BE2C (cell line): Measurements from ENCODE around the gene NFS1.
A peak's percentile ranks its signal among the peaks of the same experiment; 100 is the strongest.

Experiments
- DNase-seq: peaks from one replicate; pipeline ENCODE4 v3.0.0-alpha.2; 2020
- H3K27me3 ChIP-seq: fragments of 250-450 bp; sonication (Bioruptor Pico); 2 replicates; pipeline ENCODE4 v1.5.1; 2020; ENCODE audit warnings: mild to moderate bottlenecking
- H3K36me3 ChIP-seq: fragments of 250-450 bp; sonication (Bioruptor Pico); 2 replicates; pipeline ENCODE4 v1.5.1; 2020; ENCODE audit warnings: mild to moderate bottlenecking
- H3K4me1 ChIP-seq: fragments of 250-450 bp; sonication (Bioruptor Pico); 2 replicates; pipeline ENCODE4 v1.5.1; 2020
- H3K4me3 ChIP-seq: 2 replicates; pipeline ENCODE4 v1.5.1; 2011; ENCODE audit warnings: low read depth, low read length
- H3K9me3 ChIP-seq: fragments of 250-450 bp; sonication (Bioruptor Pico); 2 replicates; pipeline ENCODE4 v1.5.1; 2020
- TF ChIP-seq, protein P1 (sequence below): IDR thresholded peaks from 2 replicates; pipeline ENCODE4 v1.5.1; 2012; ENCODE audit warnings: mild to moderate bottlenecking, low read depth, low read length

The NFS1 gene

DNA sequence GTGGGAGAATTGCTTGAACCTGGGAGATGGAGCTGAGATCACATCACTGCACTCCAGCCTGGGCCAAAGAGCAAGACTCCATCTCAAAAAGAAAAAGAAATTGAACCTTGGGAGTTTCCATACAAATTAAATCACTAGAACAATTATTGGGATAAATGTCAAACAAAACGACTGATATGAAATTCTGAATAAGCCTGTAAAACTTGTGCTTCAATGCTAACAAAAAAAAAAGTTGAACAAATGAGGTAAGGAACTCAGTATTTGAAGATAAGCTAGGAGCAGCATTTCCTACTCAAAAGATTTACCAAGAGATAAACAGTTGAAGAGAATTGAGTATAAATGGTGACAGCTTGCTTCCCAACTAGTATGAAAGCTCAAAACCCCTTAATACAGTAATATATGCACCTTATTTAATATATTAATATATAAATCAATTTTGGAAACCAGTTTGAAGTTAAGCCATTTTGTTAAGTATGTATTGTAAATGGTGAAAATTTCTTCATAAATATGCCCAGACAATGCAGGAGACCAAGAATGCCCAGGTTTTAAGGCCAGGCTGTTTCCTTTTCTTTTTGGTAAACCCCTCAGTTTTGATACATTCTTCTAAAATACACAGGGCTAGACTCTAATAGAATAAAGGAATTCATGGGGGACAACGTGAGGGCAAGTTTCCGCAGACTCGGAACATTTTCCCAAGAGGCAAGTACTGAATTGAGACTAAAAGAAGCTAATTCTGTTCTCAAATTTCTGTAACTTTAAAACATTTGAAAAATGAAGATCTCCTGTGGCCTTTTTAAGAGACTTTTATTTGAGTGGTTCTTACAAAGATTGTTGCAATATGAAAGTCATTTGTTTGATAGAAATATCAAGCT, 3.9 kb upstream of the NFS1 start:
- TF ChIP-seq, protein P1, sequence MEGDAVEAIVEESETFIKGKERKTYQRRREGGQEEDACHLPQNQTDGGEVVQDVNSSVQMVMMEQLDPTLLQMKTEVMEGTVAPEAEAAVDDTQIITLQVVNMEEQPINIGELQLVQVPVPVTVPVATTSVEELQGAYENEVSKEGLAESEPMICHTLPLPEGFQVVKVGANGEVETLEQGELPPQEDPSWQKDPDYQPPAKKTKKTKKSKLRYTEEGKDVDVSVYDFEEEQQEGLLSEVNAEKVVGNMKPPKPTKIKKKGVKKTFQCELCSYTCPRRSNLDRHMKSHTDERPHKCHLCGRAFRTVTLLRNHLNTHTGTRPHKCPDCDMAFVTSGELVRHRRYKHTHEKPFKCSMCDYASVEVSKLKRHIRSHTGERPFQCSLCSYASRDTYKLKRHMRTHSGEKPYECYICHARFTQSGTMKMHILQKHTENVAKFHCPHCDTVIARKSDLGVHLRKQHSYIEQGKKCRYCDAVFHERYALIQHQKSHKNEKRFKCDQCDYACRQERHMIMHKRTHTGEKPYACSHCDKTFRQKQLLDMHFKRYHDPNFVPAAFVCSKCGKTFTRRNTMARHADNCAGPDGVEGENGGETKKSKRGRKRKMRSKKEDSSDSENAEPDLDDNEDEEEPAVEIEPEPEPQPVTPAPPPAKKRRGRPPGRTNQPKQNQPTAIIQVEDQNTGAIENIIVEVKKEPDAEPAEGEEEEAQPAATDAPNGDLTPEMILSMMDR: no peak
- Histone ChIP-seq H3K4me1 (no peaks in the 10 kb centered on the region), H3K27me3 (no peaks in the 10 kb centered on the region), H3K36me3 (peaks cover 69% of the 10 kb centered on the region), H3K4me3 (no peak overlapping the region), H3K9me3 (no peaks in the 10 kb centered on the region)
- DNase-seq: no peak

DNA sequence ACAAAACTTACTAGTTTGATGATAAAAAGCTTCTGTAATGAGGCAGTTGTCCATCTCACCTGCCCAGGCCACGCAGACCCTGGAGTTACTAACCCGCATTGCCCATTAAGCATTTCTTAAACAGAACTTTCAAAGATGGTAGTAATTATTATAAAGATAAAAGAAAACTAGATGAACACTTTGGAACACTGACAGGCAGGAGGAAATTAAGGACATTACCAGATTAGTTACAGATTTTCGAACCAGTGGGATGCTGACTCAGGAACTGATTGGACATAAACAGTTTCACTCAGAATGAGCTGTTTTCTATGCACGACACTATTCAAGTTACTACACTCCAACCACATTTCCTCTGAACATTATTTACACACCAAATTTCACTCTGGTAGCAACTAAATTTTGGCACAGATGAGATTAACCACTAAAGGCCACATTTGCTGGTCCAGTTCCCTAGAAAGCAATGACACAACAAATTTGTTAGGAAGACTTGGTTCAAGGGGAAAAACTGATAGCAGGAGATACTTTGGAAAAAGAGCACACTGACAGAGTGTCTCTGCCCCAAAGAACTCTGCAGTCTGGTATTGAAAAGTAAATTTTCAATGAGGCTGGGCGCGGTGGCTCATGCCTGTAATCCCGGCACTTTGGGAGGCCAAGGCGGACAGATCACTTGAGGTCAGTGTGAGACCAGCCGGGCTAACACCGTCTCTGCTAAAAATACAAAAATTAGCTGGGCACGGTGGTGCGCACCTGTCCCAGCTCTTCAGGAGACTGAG, 3.1 kb upstream of the NFS1 start:
- no peaks in the 10 kb centered on the region for H3K4me1 ChIP-seq
- DNase-seq: no peak
- H3K4me3 ChIP-seq: no peak overlapping the region
- H3K36me3 ChIP-seq: peaks cover 62% of the 10 kb centered on the region
- H3K9me3 ChIP-seq: no peaks in the 10 kb centered on the region
- TF ChIP-seq, protein P1: no peak
- H3K27me3 ChIP-seq: no peaks in the 10 kb centered on the region

DNA sequence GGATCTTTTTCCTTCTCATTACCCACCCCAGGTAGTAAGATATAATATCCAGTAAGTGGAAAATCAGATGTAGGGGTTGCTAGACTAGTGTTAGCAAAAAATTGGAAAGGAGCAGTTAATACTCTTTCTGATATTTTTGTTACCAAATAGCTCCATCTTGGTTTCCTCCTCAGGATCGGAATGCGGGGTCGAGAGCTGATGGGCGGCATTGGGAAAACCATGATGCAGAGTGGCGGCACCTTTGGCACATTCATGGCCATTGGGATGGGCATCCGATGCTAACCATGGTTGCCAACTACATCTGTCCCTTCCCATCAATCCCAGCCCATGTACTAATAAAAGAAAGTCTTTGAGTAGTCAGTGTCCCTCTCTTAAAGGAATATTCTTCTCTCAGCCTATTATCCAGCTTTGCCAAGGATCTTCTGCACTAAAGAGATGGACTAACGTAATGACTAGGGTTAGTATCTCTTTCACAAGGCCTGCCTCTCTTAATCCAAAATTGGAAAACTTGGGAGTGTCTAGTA, 1.5 kb upstream of the NFS1 start:
- H3K9me3 ChIP-seq: no peaks in the 10 kb centered on the region
- no peaks in the 10 kb centered on the region for H3K27me3 ChIP-seq
- no peak overlapping the region; the same call in 1 of the 2 replicates for H3K4me3 ChIP-seq
- TF ChIP-seq, protein P1: no peak
- DNase-seq: no peak
- no peaks in the 10 kb centered on the region for H3K4me1 ChIP-seq
- H3K36me3 ChIP-seq: peaks cover 48% of the 10 kb centered on the region

DNA sequence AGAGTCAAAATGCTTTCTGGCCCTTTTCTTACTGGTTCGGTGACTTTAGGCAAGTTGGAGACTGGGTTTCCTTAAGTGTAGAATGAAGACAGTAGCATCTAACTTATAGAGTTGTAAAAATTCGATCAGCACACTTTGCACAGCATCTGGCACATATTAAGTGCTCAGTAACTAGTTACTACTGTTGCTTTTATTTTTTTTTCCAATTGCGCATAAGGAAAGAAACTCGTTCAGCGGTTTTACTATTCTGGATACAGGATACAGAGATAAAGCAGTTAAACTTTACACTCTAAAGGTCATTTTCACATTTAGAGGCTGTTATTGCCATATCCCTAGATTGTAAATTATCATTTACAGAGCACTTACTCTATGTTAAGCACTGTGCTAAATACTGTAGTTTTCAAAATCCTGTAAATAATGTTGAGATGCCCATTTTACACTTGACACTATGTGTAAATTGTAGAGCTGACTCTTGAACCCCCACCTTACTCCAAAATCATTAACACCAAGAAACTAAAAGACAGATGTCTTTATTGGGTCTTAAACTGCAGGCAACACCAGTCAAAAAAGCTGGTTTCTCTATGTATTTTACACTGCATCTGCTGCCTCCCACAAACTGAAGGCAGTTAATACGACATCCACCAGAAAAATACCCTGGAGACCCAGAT, 939 bp upstream of the NFS1 start:
- H3K9me3 ChIP-seq: no peaks in the 10 kb centered on the region
- peak overlapping the region; percentile 89 for H3K4me3 ChIP-seq
- TF ChIP-seq, protein P1: no peak
- peaks cover 45% of the 10 kb centered on the region for H3K36me3 ChIP-seq
- no peak for DNase-seq
- H3K27me3 ChIP-seq: no peaks in the 10 kb centered on the region
- no peaks in the 10 kb centered on the region for H3K4me1 ChIP-seq

DNA sequence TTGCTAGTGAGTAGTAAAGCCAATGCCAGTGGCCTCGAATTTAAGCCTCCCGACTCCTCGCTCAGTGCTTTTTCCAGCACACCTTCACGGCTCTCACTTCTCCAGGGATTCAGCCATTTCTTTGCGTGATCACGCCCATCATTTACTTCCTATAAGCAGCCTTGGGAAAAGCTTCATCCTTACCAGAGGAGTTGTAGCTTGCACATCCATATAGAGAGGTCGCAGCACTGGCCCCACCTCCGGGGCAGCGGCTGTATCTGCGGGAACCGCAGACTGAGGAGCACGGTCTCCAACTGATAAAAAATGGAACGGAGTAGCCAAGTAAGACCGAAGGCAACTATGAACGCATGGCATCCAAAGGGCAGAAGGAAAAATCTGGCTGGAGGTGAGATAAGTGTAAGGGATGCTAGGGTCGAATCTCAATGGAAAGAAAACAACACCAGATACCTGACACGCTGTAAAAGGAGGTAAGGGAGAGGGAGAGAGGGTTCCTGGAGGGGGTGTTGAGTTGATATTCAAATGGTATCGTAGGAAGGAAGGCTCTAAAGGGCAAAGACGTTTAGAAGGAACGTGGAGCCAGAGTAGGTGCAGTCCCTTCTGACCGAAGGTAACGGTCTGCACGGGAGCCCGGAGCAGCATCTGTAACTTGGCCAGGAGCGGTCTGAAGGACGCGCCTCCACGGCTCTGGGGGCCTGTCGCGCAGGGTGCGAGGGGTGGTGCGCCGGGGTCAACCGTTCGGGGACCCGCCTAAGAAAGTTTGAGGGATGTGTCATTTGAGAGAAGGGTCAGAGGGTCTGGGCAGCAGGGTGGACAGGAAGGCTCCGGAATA, 640 bp downstream of the NFS1 start:
- no peaks in the 10 kb centered on the region for H3K9me3 ChIP-seq
- H3K4me1 ChIP-seq: no peaks in the 10 kb centered on the region
- TF ChIP-seq, protein P1: no peak
- no peaks in the 10 kb centered on the region for H3K27me3 ChIP-seq
- peaks cover 29% of the 10 kb centered on the region for H3K36me3 ChIP-seq
- peak overlapping the region; percentile 89 for H3K4me3 ChIP-seq
- peak; percentile 43 for DNase-seq
